Hepatocyte (in vitro differentiated cells): ENCODE results near the gene WNT6.

Experiments
- CTCF ChIP-seq: fragments of 200-600 bp; sonication (generic); IDR thresholded peaks from 2 replicates; pipeline ENCODE4 v1.5.1; 2016; ENCODE audit warnings: antibody characterized with exemption, mild to moderate bottlenecking; ENCODE audit not compliant: poor library complexity
- EZH2 ChIP-seq: fragments of 200-600 bp; sonication (generic); IDR thresholded peaks from 2 replicates; pipeline ENCODE4 v1.6.1; 2016; ENCODE audit warnings: antibody characterized with exemption, mild to moderate bottlenecking, borderline replicate concordance

- TF ChIP-seq CTCF (no peak), EZH2 (no peak)
Observed at GRCh38 chr2:218860950-218861381, 1.4 kb downstream of the WNT6 start.
